ENCODE data around the gene CNOT2.

The CNOT2 gene

GRCh38 chr12:70359458-70360197, 116.4 kb downstream of the CNOT2 start:
- no peaks in the 10 kb centered on the region for H3K79me1 ChIP-seq (ENCODE audit: low read length)
- no peak overlapping the region for H3K4me3 ChIP-seq (ENCODE audit: low read depth, low read length)
- H2AFZ ChIP-seq (ENCODE audit: insufficient read depth, low read length, poor library complexity) = no peak overlapping the region
- peaks cover 0 to under 1% of the 10 kb centered on the region in 2 experiments for H3K36me3 ChIP-seq (ENCODE audit: control insufficient read depth in 1 of 2, insufficient read depth in 2 of 2, low read length in 2 of 2)
- no peaks in the 10 kb centered on the region for H3K4me1 ChIP-seq (ENCODE audit: control insufficient read depth in 1 of 2, insufficient read depth in 2 of 2, low read length in 2 of 2)
- no peaks in the 10 kb centered on the region for H3K9me3 ChIP-seq (ENCODE audit: insufficient read depth, low read depth, low read length)
- no peak overlapping the region for H3K4ac ChIP-seq (ENCODE audit: low read depth, low read length)
- H3K27me3 ChIP-seq (ENCODE audit: insufficient read depth, low read length) = no peaks in the 10 kb centered on the region
- H3K14ac ChIP-seq (ENCODE audit: low read length) = no peak overlapping the region
- no peak overlapping the region for H3K18ac ChIP-seq (ENCODE audit: low read length)
- H4K91ac ChIP-seq (ENCODE audit: low read depth, low read length) = no peak overlapping the region
- no peak overlapping the region for H3K27ac ChIP-seq (ENCODE audit: low read depth, low read length)
- no peak overlapping the region for H3K23ac ChIP-seq (ENCODE audit: low read length)
- no peak overlapping the region for H3K4me2 ChIP-seq (ENCODE audit: low read length)
- no peak overlapping the region for H3K9ac ChIP-seq (ENCODE audit: low read length)
- no peak overlapping the region for H4K8ac ChIP-seq (ENCODE audit: low read depth, low read length)
- no peak overlapping the region for H2BK120ac ChIP-seq (ENCODE audit: insufficient read depth, low read length, poor library complexity)
- no peak overlapping the region for H2BK5ac ChIP-seq (ENCODE audit: low read depth, low read length, poor library complexity)
- H3K79me2 ChIP-seq (ENCODE audit: control insufficient read depth, insufficient read depth, low read length, poor library complexity) = no peaks in the 10 kb centered on the region
- no peak overlapping the region for H2AK5ac ChIP-seq (ENCODE audit: low read length)
- DNase-seq = no peak
- no peak overlapping the region for H2BK12ac ChIP-seq (ENCODE audit: low read length)
- H4K12ac ChIP-seq (ENCODE audit: low read depth, low read length) = no peak overlapping the region
- no CpG with 5 or more reads among the region's 1 CpG for WGBS (ENCODE audit: extremely low coverage, insufficient coverage, insufficient read length)

GRCh38 chr12:70360218-70360617, 117.0 kb downstream of the CNOT2 start:
- Histone ChIP-seq H3K9me3 (ENCODE audit: insufficient read depth, low read depth, low read length) (no peaks in the 10 kb centered on the region), H4K12ac (ENCODE audit: low read depth, low read length) (no peak overlapping the region), H3K14ac (ENCODE audit: low read length) (no peak overlapping the region), H2BK5ac (ENCODE audit: low read depth, low read length, poor library complexity) (no peak overlapping the region), H2AK5ac (ENCODE audit: low read length) (no peak overlapping the region), H3K36me3 (ENCODE audit: control insufficient read depth in 1 of 2, insufficient read depth in 2 of 2, low read length in 2 of 2) (no peaks in the 10 kb centered on the region), H3K27ac (ENCODE audit: low read depth, low read length) (no peak overlapping the region), H2BK120ac (ENCODE audit: insufficient read depth, low read length, poor library complexity) (no peak overlapping the region), H3K4me1 (ENCODE audit: control insufficient read depth in 1 of 2, insufficient read depth in 2 of 2, low read length in 2 of 2) (peaks cover 0 to 3% of the 10 kb centered on the region in 2 experiments), H3K4ac (ENCODE audit: low read depth, low read length) (no peak overlapping the region), H3K4me3 (ENCODE audit: low read depth, low read length) (no peak overlapping the region), H3K9ac (ENCODE audit: low read length) (no peak overlapping the region), H3K4me2 (ENCODE audit: low read length) (no peak overlapping the region), H4K91ac (ENCODE audit: low read depth, low read length) (no peak overlapping the region), H3K18ac (ENCODE audit: low read length) (no peak overlapping the region), H3K79me1 (ENCODE audit: low read length) (no peaks in the 10 kb centered on the region), H3K27me3 (ENCODE audit: insufficient read depth, low read length) (no peaks in the 10 kb centered on the region), H3K79me2 (ENCODE audit: control insufficient read depth, insufficient read depth, low read length, poor library complexity) (no peaks in the 10 kb centered on the region), H4K8ac (ENCODE audit: low read depth, low read length) (no peak overlapping the region), H3K23ac (ENCODE audit: low read length) (no peak overlapping the region), H2BK12ac (ENCODE audit: low read length) (no peak overlapping the region), H2AFZ (ENCODE audit: insufficient read depth, low read length, poor library complexity) (no peak overlapping the region)
- DNase-seq = no peak

GRCh38 chr12:70364695-70365397, 121.6 kb downstream of the CNOT2 start:
- H3K79me2 ChIP-seq (ENCODE audit: control insufficient read depth, insufficient read depth, low read length, poor library complexity) = no peaks in the 10 kb centered on the region
- no peak overlapping the region for H3K4ac ChIP-seq (ENCODE audit: low read depth, low read length)
- no peak overlapping the region for H4K8ac ChIP-seq (ENCODE audit: low read depth, low read length)
- no peaks in the 10 kb centered on the region for H3K27me3 ChIP-seq (ENCODE audit: insufficient read depth, low read length)
- no peak overlapping the region for H2BK120ac ChIP-seq (ENCODE audit: insufficient read depth, low read length, poor library complexity)
- peaks cover 6% of the 10 kb centered on the region for H3K79me1 ChIP-seq (ENCODE audit: low read length)
- peak overlapping the region; percentile 99 for H3K4me2 ChIP-seq (ENCODE audit: low read length)
- no peak overlapping the region for H3K4me3 ChIP-seq (ENCODE audit: low read depth, low read length)
- H3K4me1 ChIP-seq (ENCODE audit: control insufficient read depth in 1 of 2, insufficient read depth in 2 of 2, low read length in 2 of 2) = peaks cover 0 to 6% of the 10 kb centered on the region in 2 experiments
- no peak overlapping the region for H2BK12ac ChIP-seq (ENCODE audit: low read length)
- H3K27ac ChIP-seq (ENCODE audit: low read depth, low read length) = no peak overlapping the region
- no peak overlapping the region for H3K14ac ChIP-seq (ENCODE audit: low read length)
- no CpG with 5 or more reads among the region's 16 CpGs for WGBS (ENCODE audit: extremely low coverage, insufficient coverage, insufficient read length)
- no peak overlapping the region for H4K91ac ChIP-seq (ENCODE audit: low read depth, low read length)
- DNase-seq = no peak
- H4K12ac ChIP-seq (ENCODE audit: low read depth, low read length) = no peak overlapping the region
- peak overlapping the region; percentile 18 for H2AFZ ChIP-seq (ENCODE audit: insufficient read depth, low read length, poor library complexity)
- H2AK5ac ChIP-seq (ENCODE audit: low read length) = no peak overlapping the region
- no peak overlapping the region for H3K18ac ChIP-seq (ENCODE audit: low read length)
- H3K9ac ChIP-seq (ENCODE audit: low read length) = no peak overlapping the region
- H2BK5ac ChIP-seq (ENCODE audit: low read depth, low read length, poor library complexity) = no peak overlapping the region
- no peaks in the 10 kb centered on the region for H3K36me3 ChIP-seq (ENCODE audit: control insufficient read depth in 1 of 2, insufficient read depth in 2 of 2, low read length in 2 of 2)
- no peak overlapping the region for H3K23ac ChIP-seq (ENCODE audit: low read length)
- no peaks in the 10 kb centered on the region for H3K9me3 ChIP-seq (ENCODE audit: insufficient read depth, low read depth, low read length)

- Histone ChIP-seq H2AK5ac (ENCODE audit: low read length) (no peak overlapping the region), H4K8ac (ENCODE audit: low read depth, low read length) (no peak overlapping the region), H2AFZ (ENCODE audit: insufficient read depth, low read length, poor library complexity) (peak overlapping the region; percentile 18), H3K4me1 (ENCODE audit: control insufficient read depth in 1 of 2, insufficient read depth in 2 of 2, low read length in 2 of 2) (peaks cover 0 to 6% of the 10 kb centered on the region in 2 experiments), H3K27ac (ENCODE audit: low read depth, low read length) (no peak overlapping the region), H3K36me3 (ENCODE audit: control insufficient read depth in 1 of 2, insufficient read depth in 2 of 2, low read length in 2 of 2) (no peaks in the 10 kb centered on the region), H3K4me3 (ENCODE audit: low read depth, low read length) (peak overlapping the region; percentile 83), H4K12ac (ENCODE audit: low read depth, low read length) (no peak overlapping the region), H4K91ac (ENCODE audit: low read depth, low read length) (no peak overlapping the region), H2BK120ac (ENCODE audit: insufficient read depth, low read length, poor library complexity) (no peak overlapping the region), H3K14ac (ENCODE audit: low read length) (no peak overlapping the region), H2BK5ac (ENCODE audit: low read depth, low read length, poor library complexity) (no peak overlapping the region), H3K79me2 (ENCODE audit: control insufficient read depth, insufficient read depth, low read length, poor library complexity) (no peaks in the 10 kb centered on the region), H2BK12ac (ENCODE audit: low read length) (no peak overlapping the region), H3K4me2 (ENCODE audit: low read length) (peak overlapping the region; percentile 99), H3K79me1 (ENCODE audit: low read length) (peaks cover 6% of the 10 kb centered on the region), H3K23ac (ENCODE audit: low read length) (no peak overlapping the region), H3K9me3 (ENCODE audit: insufficient read depth, low read depth, low read length) (no peaks in the 10 kb centered on the region), H3K18ac (ENCODE audit: low read length) (no peak overlapping the region), H3K9ac (ENCODE audit: low read length) (peak overlapping the region; percentile 2), H3K27me3 (ENCODE audit: insufficient read depth, low read length) (no peaks in the 10 kb centered on the region), H3K4ac (ENCODE audit: low read depth, low read length) (no peak overlapping the region)
- no peak for DNase-seq
- no CpG with 5 or more reads among the region's 6 CpGs for WGBS (ENCODE audit: extremely low coverage, insufficient coverage, insufficient read length)
Observed at GRCh38 chr12:70365398-70365647, 122.1 kb downstream of the CNOT2 start.
